Right ventricle myocardium superior (tissue), 1 donor: Measurements from ENCODE around the gene C7. TPM values are rescaled to one million over a fixed set of nuclear protein-coding genes. Genes with fewer than 3 reads are reported as not detected.
A peak's percentile ranks its signal among the peaks of the same experiment; 100 is the strongest.
"Not testable (repeated sequence)": the region's sequence is repeated elsewhere in the genome, so short reads cannot be mapped to it uniquely, and the experiment has no call there.

Source experiments
- ATAC-seq: fragments of 200-7000 bp; cut with Tn5 transposase; one replicate; pipeline ENCODE4 v1.9.1; 2020; ENCODE audit warnings: mild to moderate bottlenecking; ENCODE audit not compliant: poor library complexity
- DNase-seq: peaks from one replicate; pipeline ENCODE4 v3.0.0-alpha.2; 2020
- intact Hi-C: fragments of 100-400 bp; cut with DNase I; formaldehyde crosslinking; loops from one replicate; pipeline ENCODE4 v1.11.2; 2022
- long read RNA-seq: library from polyadenylated mRNA; unstranded; transcript quantifications from one replicate; pipeline ENCODE4 v2.0.0, GENCODE V29; 2021
- total RNA-seq: library from RNA; stranded (reverse); fragmentation: NEBNext Ultra II Directional; extraction: Animal tissue kit (Norgen Biotek cat#: 25700); gene quantifications from one replicate; pipeline ENCODE4 v1.2.1, GENCODE V29; 2021
- donor health status: DM: no; HTN: yes; CAD: no; lungs with severe emphysema.

Gene C7
- total RNA-seq = 272 TPM
- long read RNA-seq, full-length matches to known transcripts = 355 of 454 reads
- long read RNA-seq, partial matches to known transcripts = 77 of 454 reads
- long read RNA-seq, other reads (novel, unspliced or antisense) = 22 of 454 reads

GRCh38 chr5:40909264-40909663 is at the start of gene C7:
Gene C7, plus strand, starts transcription at chr5:40909497. Its CDS starts 114 bp downstream, at chr5:40909611.
- intact Hi-C loops = loop anchor here (10.0 kb wide), 4 partner anchors 206 to 936 kb away; no protein-coding TSS in a partner anchor
- DNase-seq = no peak

GRCh38 chr5:40860711-40861110 is 48.6 kb upstream of the C7 start:
- DNase-seq (no peak), ATAC-seq (no peak)
- intact Hi-C loops = no loop called here

More at GRCh38 chr5:40909264-40909663, at the start of gene C7:
- peak; percentile 62 for ATAC-seq

DNA sequence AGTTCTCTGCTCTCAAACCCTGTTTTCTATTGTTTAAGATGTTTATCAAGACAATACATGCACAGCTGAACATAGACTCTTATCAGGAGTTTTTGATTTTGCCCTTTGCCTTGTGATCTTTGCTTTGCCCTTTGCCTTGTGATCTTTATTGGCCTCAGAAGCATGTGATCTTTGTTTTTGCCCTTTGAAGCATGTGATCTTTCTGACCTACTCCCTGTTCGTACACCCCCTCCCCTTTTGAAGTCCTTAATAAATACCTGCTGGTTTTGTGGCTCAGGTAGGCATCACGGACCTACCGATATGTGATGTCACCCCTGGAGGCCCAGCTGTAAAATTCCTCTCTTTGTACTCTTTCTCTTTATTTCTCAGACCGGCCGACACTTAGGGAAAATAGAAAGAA is 44.3 kb upstream of the C7 start:
- ATAC-seq, intact Hi-C loops, DNase-seq: not testable (repeated sequence)

DNA sequence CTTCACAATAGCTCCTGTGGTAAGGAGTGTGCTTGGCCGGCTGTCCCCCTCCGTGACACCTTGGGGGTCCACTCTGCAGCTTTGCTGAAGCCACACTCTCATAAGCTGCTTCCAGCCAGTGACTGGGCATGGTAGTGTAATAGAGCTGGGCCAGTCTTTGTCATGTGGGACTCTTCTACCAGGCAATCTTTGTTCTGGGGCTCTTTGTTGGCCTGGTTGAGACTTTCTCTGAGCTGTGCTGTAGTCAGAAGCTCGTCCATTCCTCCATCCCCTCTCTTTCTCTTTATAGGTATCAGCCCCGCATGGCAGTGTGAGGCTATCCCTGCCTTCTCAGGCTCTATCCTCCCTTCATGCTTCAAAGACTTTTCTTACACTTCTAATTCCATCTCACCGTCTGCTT is 42.5 kb upstream of the C7 start:
- intact Hi-C loops = no loop called here
- ATAC-seq (no peak), DNase-seq (no peak)

DNA sequence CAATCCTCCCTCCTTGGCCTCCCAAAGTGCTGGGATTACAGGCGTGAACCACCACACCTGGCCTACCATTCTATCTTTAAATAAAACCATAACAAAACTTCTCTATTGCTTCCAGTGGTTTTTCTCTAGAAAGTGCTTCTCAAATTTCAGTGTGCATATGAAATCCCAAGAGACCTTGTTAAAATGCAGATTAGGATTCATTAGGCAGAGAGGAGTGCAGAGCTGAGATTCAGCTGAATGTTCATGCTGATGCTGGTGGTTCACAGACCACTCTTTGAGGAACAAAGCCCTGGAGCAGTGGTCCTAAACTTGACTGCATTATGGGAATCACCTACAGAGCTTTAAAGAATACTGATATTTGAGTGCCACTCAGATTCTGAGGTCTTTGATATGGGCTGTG is 39.9 kb upstream of the C7 start:
- ATAC-seq = no peak
- intact Hi-C loops = no loop called here

GRCh38 chr5:40871177-40871576 is 38.1 kb upstream of the C7 start:
- intact Hi-C loops = loop anchor here (10.0 kb wide), 1 partner anchor 116 kb away; the partner anchor contains the start of gene TTC33
- no peak for DNase-seq
- no peak for ATAC-seq

More for the DNA sequence above, 39.9 kb upstream of the C7 start:
- DNase-seq = no peak

GRCh38 chr5:40872253-40872652 is 37.0 kb upstream of the C7 start:
- DNase-seq, ATAC-seq: not testable (repeated sequence)
- intact Hi-C loops = loop anchor here (10.0 kb wide), 1 partner anchor 117 kb away; the partner anchor contains the start of gene TTC33

GRCh38 chr5:40873286-40873880 is 35.9 kb upstream of the C7 start:
- no peak for ATAC-seq
- intact Hi-C loops = loop anchor here (10.0 kb wide), 1 partner anchor 119 kb away; the partner anchor contains the start of gene TTC33

DNA sequence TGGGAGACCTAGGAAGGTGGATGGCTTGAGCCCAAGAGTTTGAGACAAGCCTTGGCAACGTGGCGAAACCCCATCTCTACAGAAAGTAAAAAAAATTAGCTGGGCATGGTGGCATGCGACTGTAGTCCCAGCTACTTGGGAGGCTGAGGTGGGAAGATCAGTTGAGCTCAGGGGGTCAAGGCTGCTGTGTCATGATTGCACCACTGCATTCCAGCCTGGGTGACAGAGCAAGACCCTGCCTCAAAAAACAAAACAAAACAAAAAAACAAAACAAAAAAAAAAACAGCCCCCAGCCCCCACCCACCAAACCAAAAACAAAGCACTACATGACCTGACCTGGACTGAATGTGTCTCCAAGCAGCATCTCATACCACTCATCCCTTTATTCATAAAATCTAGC is 33.3 kb upstream of the C7 start:
- ATAC-seq = no peak
- no peak for DNase-seq
- intact Hi-C loops = loop anchor here (10.0 kb wide), 1 partner anchor 121 kb away; the partner anchor contains the start of gene TTC33

More at GRCh38 chr5:40873286-40873880, 35.9 kb upstream of the C7 start:
- no peak for DNase-seq

DNA sequence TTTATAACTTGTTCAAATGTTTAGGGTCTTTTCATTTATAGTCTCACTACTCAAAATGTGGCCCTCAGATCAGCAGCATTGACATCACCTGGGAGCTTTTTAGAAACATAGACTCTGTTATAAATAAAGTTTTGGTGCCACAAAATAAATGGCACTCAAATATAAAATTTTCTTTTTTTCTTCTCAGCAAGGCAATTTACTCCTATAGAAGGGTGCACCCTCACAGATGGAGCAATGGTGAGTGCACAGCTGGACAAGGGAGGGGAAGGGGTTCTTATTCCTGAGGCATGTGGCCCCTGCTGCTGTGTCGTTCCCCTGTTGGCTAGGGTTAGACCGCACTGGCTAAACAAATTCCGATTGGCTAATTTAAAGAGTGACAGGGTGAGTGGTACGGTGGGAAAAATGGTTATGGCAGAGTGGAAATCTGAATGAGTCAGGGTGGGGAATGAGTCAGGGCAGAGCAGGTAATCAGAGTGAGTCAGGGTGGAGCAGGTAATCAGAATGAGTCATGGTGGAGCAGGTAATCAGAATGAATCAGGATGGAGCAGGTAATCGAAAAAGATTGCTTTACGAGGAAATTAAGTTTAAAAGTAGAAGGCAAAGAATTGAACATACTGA is 31.8 kb upstream of the C7 start:
- intact Hi-C loops = loop anchor here (10.0 kb wide), 1 partner anchor 123 kb away; the partner anchor contains the start of gene TTC33

DNA sequence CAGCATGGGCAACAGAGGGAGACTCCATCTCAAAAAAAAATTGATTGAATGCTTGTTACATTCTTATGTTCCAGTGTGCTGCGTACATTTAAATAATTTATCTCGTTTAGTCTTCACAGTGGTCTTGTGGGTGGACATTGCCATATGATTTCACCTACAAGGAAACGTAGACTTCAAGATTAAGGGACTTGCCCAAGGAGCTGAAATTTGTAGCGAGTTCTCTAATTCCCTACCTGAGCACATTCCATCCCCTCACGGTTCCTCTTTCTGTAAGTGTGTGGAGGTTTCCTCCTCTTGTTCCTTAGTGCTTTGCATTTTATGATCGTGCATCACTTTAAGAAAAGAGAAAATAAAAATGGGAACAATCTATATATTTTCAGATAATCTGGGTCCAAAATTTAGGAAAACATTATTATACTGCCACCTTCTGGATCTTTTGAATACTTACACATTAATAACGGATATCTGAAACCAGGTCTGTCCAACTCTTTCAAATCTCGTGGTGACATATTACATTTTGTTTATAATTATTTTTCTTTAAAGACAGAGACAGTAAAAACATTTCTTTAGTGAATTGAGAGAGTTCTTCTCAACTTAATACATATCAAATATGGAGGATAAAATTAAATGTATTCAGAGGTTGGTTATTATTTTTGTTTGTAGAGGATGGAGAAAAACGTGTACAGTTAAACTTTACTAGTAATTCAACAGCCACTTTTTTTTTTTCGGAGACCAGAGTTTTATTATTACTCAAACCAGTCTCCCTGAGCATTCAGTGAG is 29.9 kb upstream of the C7 start:
- ATAC-seq = peak; percentile 57
- intact Hi-C loops = loop anchor here (10.0 kb wide), 1 partner anchor 125 kb away; the partner anchor contains the start of gene TTC33
- no peak for DNase-seq

More for the DNA sequence above, 31.8 kb upstream of the C7 start:
- ATAC-seq (no peak), DNase-seq (no peak)

- intact Hi-C loops = no loop called here
- ATAC-seq (no peak), DNase-seq (no peak)
Observed at GRCh38 chr5:40882291-40882690, 27.0 kb upstream of the C7 start.

DNA sequence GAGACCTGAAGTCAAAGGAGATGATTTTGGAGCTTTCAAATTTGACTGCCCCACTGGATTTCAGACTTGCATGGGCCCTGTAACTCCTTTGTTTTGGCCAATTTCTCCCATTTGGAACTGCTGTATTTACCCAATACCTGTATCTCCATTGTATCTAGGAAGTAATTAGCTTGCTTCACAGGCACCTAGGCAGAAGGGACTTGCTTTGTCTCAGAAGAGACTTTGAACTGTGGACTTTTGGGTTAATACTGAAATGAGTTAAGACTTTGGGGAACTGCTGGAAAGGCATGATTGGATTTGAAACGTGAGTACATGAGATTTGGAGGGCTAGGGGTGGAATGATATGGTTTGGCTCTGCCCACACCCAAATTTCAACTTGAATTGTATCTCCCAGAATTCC is 26.2 kb upstream of the C7 start:
- intact Hi-C loops, ATAC-seq, DNase-seq: not testable (repeated sequence)

DNA sequence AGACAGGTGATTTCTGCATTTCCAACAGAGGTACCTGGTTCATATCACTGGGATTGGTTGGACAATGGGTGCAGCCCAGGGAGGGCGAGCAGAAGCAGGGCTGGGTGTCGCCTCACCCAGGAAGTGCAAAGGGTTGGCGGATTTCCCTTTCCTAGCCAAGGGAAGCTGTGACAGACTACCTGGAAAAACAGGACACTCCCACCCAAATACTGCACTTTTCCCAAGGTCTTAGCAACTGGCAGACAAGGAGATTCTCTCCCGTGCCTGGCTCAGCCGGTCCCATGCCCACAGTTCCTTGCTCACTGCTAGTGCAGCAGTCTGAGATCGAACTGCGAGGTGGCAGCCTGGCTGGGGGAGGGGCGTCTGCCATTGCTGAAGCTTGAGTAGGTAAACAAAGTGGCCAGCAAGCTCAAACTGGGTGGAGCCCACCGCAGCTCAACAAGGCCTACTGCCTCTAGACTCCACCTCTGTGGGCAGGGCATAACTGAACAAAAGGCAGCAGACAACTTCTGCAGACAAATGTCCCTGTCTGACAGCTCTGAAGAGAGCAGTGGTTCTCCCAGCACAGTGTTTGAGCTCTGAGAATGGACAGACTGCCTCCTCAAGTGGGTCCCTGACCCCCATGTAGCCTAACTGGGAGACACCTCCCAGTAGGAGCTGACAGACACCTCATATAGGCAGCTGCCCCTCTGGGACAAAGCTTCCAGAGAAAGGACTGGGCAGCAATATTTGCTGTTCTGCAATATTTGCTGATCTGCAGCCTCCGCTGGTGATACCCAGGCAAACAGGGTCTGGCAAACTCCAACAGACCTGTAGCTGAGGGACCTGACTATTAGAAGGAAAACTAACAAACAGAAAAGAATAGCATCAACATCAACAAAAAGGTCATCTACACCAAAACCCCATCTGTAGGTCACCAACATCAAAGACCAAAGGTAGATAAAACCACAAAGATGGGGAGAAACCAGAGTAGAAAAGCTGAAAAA is 13.6 kb upstream of the C7 start:
- DNase-seq, intact Hi-C loops, ATAC-seq: not testable (repeated sequence)

DNA sequence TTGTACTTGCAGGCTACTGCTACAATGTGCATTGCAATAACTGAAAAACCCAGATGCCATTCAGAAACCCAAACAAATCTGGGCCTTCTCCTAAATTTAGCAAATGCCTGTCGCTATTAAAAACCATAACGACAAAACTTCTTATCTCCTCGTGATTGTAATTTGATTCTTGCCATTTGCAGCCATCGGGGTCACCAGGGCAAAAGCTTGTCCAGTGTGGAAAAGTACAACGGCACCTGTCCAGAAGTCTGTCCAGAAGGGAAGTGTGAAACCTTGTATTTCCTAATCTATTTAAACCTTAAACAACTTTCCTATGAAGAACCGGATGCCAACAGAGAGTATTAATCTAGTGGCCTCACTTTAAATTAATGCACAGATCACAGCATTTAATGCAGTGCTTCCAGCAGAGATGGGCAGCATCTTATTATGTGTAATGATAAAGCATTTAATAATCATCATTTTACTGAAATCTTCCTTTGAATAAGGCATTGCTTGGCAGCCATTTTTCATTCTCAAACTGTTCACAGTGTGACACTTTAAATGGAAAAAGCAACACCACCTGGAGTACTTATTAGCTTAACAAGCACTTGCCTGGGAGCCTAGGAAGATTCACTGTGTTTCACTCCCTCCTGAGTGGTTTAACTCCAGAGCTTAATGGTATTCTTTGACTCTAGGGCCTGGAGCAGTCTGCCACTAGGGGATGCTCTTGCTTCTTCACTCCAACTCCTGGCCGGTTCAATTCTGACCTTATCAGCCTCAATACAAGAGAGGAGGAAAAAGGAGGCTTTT is 4.9 kb upstream of the C7 start:
- DNase-seq = peak; percentile 56
- ATAC-seq = peak; percentile 95
- intact Hi-C loops = loop anchor here (10.0 kb wide), 4 partner anchors 210 to 940 kb away; no protein-coding TSS in a partner anchor

GRCh38 chr5:40904994-40905306 is 4.3 kb upstream of the C7 start:
- intact Hi-C loops = loop anchor here (10.0 kb wide), 4 partner anchors 210 to 940 kb away; no protein-coding TSS in a partner anchor
- DNase-seq = no peak

GRCh38 chr5:40906351-40906751 is 2.9 kb upstream of the C7 start:
- no peak for DNase-seq
- ATAC-seq = no peak
- intact Hi-C loops = loop anchor here (10.0 kb wide), 4 partner anchors 208 to 938 kb away; no protein-coding TSS in a partner anchor

More at GRCh38 chr5:40904994-40905306, 4.3 kb upstream of the C7 start:
- no peak for ATAC-seq
